Activated naive CD4-positive, alpha-beta T cell treated with anti-CD3 and anti-CD28 coated beads, Interleukin-2, amount 50 U/mL, for 16 hours (primary cell): ENCODE data around the gene ZC3H13.
"Not testable (repeated sequence)": the region's sequence is repeated elsewhere in the genome, so short reads cannot be mapped to it uniquely, and the experiment has no call there.

Source experiments
- DNase-seq: peaks from one replicate; pipeline ENCODE4 v3.0.0-alpha.2; 2020

ZC3H13 gene

DNA sequence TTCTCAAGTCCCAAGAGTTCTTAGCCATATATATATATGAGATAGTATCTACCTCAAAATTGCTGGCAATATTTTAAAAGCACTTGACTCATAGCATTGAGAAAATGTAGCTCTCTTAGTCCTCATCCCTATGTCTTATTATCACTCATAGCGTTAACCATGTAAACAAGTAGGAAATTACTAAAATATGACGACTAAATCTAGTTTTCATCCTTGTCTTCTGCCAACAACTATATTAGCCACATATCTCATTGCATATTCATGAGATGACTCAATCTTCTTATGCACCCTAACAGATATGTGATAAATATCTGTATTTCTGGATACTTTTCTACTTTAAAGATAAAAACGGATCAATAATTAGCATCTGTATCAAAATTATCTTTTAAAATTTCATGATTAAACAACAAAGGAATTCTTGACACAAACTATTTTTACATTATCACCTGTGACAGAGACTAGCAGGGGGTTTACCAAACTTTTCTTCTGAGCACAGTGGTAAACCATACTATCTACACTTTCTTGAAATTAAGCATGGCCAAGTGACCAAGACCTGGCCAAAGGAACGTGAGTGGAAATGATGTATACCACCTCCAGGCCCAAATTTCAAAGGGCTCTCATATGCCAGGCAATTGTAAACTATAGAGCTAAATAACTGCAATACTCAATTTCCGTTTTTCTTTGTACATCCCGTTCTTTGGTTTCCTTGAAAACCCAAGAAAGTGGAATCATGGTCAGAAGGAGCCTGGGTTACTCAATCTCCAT lies 45.7 kb downstream of the ZC3H13 start:
- DNase-seq, result no peak

- DNase-seq, result no peak
Measured at GRCh38 chr13:46004491-46004890, 48.1 kb downstream of the ZC3H13 start.

DNA sequence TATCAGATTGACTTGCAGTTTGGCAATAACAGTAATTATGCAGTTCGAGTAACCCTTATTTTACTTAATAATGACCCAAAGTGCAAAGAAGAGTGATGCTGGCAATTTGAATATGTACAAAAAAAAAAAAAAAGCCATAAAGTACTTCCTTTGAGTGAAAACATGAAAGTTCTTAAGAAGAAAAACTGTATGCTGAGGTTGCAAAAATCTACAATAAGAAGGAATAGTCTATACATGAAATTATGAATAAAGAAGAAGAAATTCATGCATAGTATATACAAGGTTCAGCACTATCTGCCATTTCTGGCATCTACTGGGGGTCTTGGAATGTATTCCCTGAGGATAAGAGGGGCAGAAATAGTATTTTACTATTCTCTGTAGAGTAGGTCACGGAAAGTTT lies 55.9 kb downstream of the ZC3H13 start:
- DNase-seq, result no peak

- no peak for DNase-seq
Measured at GRCh38 chr13:45995245-45995644, 57.3 kb downstream of the ZC3H13 start.

GRCh38 chr13:45994752-45995151 lies 57.8 kb downstream of the ZC3H13 start:
- no peak for DNase-seq

- DNase-seq, result no peak
Measured at GRCh38 chr13:45989607-45990006, 62.9 kb downstream of the ZC3H13 start.

- not testable (repeated sequence) for DNase-seq
Measured at GRCh38 chr13:45981127-45981526, 71.4 kb downstream of the ZC3H13 start.

GRCh38 chr13:45975337-45975736 lies 77.2 kb downstream of the ZC3H13 start:
- DNase-seq, result no peak

DNA sequence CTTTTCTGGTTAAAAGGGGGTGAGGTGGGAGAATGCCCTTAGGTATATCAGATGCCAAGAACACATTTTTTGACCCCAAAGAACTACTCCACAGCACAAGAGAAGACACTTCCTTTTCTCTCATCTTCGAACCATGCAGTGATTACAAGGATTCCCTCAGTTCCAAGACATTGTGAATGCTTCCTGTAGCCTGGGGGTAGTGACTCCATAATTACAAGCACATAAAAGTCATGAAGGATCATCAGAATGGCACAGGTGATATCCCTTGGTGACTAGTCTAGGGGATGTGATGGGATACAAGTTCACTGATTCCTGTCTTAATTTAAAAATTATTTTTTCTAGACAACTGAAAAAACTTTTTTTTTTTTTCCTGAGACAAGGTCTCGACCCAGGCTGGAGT lies 78.0 kb downstream of the ZC3H13 start:
- DNase-seq, result no peak

GRCh38 chr13:45967589-45967988 lies 85.0 kb downstream of the ZC3H13 start:
- no peak for DNase-seq

DNA sequence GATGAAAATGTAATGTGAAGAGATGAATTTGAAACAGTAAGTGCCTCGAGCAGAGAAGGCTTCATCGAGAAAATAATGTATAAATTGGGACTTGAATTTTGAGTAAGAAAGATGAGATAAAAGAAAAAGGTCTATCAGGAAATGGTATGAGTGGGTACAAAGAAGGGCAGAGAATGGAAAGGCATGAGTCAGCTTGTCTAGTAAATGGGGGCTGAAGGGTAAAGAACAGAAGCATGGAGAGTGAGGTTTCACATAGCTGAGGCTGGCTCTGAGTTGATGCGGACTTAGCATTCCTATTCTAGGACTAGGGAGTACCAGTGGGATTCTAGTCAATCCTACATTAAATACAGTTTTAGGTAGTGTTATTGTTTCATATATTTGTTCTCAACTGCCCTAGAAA lies 85.8 kb downstream of the ZC3H13 start:
- no peak for DNase-seq

- no peak for DNase-seq
Measured at GRCh38 chr13:45961468-45961867, 91.1 kb downstream of the ZC3H13 start.

DNA sequence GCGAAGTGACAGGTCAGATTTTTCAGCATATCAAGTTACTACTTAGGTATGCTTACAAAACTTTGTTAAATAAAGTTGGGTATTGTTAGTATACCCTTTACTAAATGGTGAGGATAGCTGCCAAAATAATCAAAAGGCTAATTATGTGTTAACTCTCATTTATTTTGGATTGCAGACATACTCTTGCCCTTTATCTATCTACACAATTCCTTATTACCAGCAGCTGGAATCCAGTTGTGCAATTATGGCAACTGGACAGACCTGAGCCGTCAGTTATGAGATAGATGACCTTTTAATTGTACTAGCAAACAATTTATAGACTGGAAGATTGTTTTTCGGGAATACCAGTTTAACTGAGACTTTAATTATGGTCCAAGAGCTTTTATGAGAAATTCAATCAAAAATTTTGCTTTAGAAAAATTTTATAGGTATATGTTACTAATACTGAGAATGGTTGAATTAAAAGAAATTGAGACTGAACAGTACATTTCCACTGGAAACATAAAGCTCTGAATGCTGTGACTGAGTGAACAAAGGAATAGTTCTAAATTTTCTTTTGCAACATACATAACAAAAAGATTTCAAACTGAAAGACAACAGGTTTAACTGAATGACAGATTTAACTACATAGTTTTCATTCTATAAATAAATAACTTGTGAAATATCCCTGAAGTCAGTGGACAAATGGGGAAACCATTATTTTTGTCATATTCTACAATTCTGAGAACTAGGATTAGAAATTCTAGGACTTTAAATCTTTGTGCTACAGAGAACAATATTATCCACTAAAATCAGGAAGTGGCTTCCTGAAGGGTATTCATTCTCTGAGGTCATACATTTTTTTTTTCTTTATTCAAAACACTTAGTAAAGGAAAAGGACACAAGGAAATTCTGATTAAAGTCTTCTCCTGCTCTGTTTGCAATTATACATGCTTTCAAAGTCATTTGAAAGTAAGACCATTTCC lies 97.4 kb downstream of the ZC3H13 start:
- no peak for DNase-seq

DNA sequence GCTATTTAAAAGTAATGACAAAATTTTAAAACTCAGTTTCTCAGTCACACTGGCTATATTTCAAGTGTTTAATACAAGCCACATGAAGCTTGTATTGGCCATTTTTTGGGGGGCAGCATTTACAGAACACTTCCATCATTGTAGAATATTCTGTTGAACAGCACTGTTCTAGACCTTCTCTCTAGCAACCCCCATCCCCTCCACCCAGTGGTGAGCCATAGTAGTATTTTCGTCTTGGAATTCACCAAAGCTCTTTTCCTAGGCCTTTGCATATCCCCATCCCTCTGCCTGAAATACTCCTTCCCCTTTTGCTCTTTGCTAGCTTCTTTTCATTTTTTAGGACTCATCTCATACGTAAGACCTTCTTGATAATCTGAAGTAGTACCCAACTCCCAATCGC lies 99.5 kb downstream of the ZC3H13 start:
- no peak for DNase-seq

DNA sequence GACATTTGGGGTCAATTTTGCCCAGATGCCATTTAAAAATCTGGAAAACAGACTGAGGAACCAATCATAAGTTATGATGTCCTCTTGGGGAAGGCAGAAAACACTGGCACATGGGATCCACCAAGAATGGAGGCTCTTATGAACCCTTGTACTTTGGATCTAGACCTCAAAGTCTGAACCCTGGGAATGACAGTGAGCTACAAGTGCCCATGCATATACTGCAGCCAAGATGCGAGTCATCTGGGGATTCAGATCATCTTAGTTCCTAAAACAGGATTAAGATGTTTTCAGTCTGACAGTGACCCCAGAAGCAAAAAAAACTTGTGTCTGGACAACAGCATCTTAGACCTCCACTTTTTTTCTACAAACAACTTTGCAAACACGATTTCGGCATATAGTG lies 100.8 kb downstream of the ZC3H13 start:
- no peak for DNase-seq

GRCh38 chr13:45951166-45951565 lies 101.4 kb downstream of the ZC3H13 start:
- DNase-seq, result no peak

GRCh38 chr13:45950386-45951000 lies 102.1 kb downstream of the ZC3H13 start:
- DNase-seq, result no peak

- DNase-seq, result no peak
Measured at GRCh38 chr13:45949161-45949560, 103.4 kb downstream of the ZC3H13 start.

GRCh38 chr13:45943965-45944364 lies 108.6 kb downstream of the ZC3H13 start:
- DNase-seq, result no peak

DNA sequence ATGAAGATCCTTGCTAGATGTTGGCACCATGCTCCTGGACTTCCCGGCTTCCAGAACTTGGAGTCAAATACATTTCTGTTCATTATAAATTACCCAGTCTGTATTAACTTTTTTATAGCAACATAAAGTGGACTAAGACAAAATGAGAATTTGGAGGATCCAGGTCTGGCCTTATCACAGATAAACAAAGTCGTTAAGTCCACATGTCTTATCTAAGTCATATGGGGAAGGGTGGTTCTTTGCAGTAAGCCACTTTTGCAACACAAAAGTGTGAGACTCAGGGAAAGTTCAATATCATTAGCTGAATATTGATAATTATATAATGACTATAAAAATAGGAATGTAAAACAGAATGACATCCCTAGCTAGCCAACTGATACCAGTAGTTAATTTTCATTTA lies 109.4 kb downstream of the ZC3H13 start:
- DNase-seq, result no peak

DNA sequence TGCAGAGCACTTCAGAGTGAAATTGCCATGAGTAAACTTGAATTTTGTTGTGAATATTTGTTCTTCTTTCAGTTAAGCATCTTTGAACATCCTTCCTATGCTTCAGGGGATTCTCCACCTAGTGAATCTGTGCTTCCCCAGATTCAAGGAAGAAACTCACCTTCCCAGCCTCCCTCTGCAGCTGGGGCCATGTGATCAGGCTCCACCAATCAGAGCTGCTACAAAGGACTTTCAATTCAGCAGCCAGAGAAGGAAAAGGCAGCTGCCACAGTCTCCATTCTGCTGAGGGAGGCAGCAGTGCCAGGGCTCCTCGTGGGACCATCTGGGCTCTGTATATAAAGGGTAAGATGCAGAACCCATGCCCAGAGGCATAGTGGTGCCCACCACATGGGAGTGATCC lies 111.3 kb downstream of the ZC3H13 start:
- no peak for DNase-seq

DNA sequence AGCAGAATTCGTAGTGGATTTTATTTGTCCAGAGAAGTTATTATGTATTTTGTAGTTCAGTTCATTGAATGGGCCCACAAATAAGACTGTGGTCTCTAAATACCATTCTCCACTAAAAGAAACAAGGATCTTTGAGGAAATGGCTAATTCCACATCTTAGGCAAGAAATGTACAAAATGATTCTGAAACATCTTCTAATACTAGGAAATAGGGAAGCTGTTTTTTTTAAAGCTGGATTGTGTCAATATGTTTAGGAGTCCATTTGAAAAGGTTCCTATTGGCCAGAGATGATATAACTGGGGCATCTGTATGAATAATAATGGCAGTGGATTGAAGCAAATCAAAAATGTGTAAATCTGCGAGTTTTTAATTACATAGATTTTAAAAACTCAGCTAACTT lies 112.5 kb downstream of the ZC3H13 start:
- DNase-seq, result no peak

- DNase-seq, result no peak
Measured at GRCh38 chr13:45936621-45937020, 115.9 kb downstream of the ZC3H13 start.

DNA sequence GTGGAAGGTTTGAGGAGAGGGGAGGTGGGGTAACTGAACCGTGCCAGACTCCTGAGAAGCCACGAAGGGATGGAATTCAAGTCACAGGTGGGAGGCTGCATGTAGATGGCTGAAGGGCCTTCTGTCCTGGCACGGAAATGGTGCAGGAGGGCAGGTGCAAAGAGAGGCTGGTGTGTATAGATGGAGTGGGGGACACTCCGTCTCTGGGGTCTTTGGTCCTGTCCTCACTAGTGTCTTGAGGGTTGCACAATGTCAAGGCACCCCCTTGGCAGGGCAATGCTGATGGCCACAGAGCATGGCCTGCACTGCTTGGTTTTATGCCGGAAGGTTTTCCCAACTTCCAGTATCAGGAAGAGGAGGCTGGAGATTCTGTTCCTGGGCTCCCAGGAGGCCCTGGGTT lies 118.3 kb downstream of the ZC3H13 start:
- DNase-seq, result no peak
